B cell (primary cell): ENCODE data around the gene CSF2RB. TPM values are rescaled to one million over a fixed set of nuclear protein-coding genes. Genes with fewer than 3 reads are reported as not detected.

Experiments
- ATAC-seq: fragments of 200-7000 bp; cut with Tn5 transposase; one replicate; pipeline ENCODE4 v1.10.0; 2021; ENCODE audit warnings: low read depth, mild to moderate bottlenecking, moderate number of reproducible peaks, moderate library complexity
- CTCF ChIA-PET: fragments of 350-600 bp; sonication (Branson Sonifier 250); formaldehyde crosslinking; loops from one replicate; lab custom pipeline; 2021; ENCODE audit warnings: antibody characterized with exemption, inconsistent platforms; lab: Charles Lee
- POLR2A ChIA-PET: fragments of 350-600 bp; sonication (Branson Sonifier 250); formaldehyde crosslinking; loops from one replicate; lab custom pipeline; 2021; ENCODE audit warnings: antibody characterized with exemption; lab: Charles Lee
- DNase-seq: peaks from one replicate; pipeline ENCODE4 v3.0.0; 2013
- H2AFZ ChIP-seq: 2 replicates; pipeline ENCODE4 v1.6.1; 2012; ENCODE audit warnings: mild to moderate bottlenecking, low read depth, low read length; ENCODE audit not compliant: insufficient read depth, poor library complexity, severe bottlenecking
- H3K27ac ChIP-seq, 2 donors: 1 replicate in 1 of 2; 2 replicates in 1 of 2; pipeline ENCODE4 v1.5.1; 2012 to 2013; ENCODE audit warnings: low read length in 2 of 2, mild to moderate bottlenecking in 2 of 2, moderate library complexity in 1 of 2
- H3K27me3 ChIP-seq, 4 experiments: fragments of 200-600 bp in 1 of 4; sonication (generic) in 1 of 4; replicated peaks in 1 of 4; 1 replicate in 2 of 4; 2 replicates in 2 of 4; pipeline versions ENCODE4 v1.6.1 to v1.7.0; 2013 to 2016; ENCODE audit warnings: low read length in 3 of 4, mild to moderate bottlenecking in 2 of 4, mixed read lengths in 1 of 4, moderate library complexity in 1 of 4; ENCODE audit not compliant: insufficient read depth in 4 of 4, control insufficient read depth in 3 of 4; ENCODE audit errors: control extremely low read depth in 1 of 4
- H3K36me3 ChIP-seq, 2 experiments: replicated peaks in 1 of 2; 1 replicate in 1 of 2; 2 replicates in 1 of 2; pipeline versions ENCODE4 v1.6.1 to v1.7.1; 2013; ENCODE audit warnings: low read length in 1 of 2; ENCODE audit not compliant: insufficient read depth in 2 of 2, control insufficient read depth in 1 of 2; ENCODE audit errors: control extremely low read depth in 1 of 2, extremely low read depth in 1 of 2
- H3K4me1 ChIP-seq, 2 donors: fragments of 200-600 bp in 1 of 2; sonication (generic) in 1 of 2; 1 replicate in 1 of 2; 2 replicates in 1 of 2; pipeline versions ENCODE4 v1.5.1 to v1.6.1; 2013 to 2017; ENCODE audit warnings: low read length in 2 of 2; ENCODE audit not compliant: control insufficient read depth in 2 of 2, insufficient read depth in 2 of 2
- H3K4me2 ChIP-seq: replicated peaks from 2 replicates; pipeline ENCODE3; 2012; ENCODE audit warnings: mild to moderate bottlenecking, low read depth, low read length; ENCODE audit not compliant: poor library complexity, severe bottlenecking
- H3K4me3 ChIP-seq, 5 experiments: fragments of 200-600 bp in 1 of 5; sonication (generic) in 1 of 5; 1 replicate in 3 of 5; 2 replicates in 2 of 5; pipeline versions ENCODE4 v1.5.1 to v1.7.0; 2011 to 2016; ENCODE audit warnings: low read length in 4 of 5, mild to moderate bottlenecking in 4 of 5, low read depth in 2 of 5, control low read depth in 1 of 5, moderate library complexity in 1 of 5; ENCODE audit not compliant: insufficient read depth in 1 of 5; ENCODE audit errors: control extremely low read depth in 1 of 5, extremely low read depth in 1 of 5
- H3K79me2 ChIP-seq: fragments of 200-600 bp; sonication (generic); one replicate; pipeline ENCODE4 v1.6.0; 2016; ENCODE audit warnings: low read length; ENCODE audit not compliant: control insufficient read depth, insufficient read depth
- H3K9ac ChIP-seq: fragments of 200-600 bp; sonication (generic); 2 replicates; pipeline ENCODE4 v1.6.1; 2017; ENCODE audit warnings: mild to moderate bottlenecking, low read length, moderate library complexity
- H3K9me3 ChIP-seq, 3 donors: one replicate each; pipeline versions ENCODE4 v1.6.1 to v1.7.1; 2013; ENCODE audit warnings: low read length in 2 of 3; ENCODE audit not compliant: control insufficient read depth in 2 of 3, insufficient read depth in 1 of 3; ENCODE audit errors: control extremely low read depth in 1 of 3
- H4K20me1 ChIP-seq: 2 replicates; pipeline ENCODE4 v1.6.0; 2012; ENCODE audit warnings: mild to moderate bottlenecking, low read length; ENCODE audit not compliant: insufficient read depth, control insufficient read depth, poor library complexity, severe bottlenecking
- H3K27ac Mint-ChIP-seq: one replicate; pipeline ENCODE4 v1.8.0; 2021; ENCODE audit warnings: mixed read lengths
- H3K27me3 Mint-ChIP-seq: one replicate; pipeline ENCODE4 v1.8.0; 2021; ENCODE audit warnings: mixed read lengths
- H3K4me1 Mint-ChIP-seq: one replicate; pipeline ENCODE4 v1.8.0; 2021; ENCODE audit warnings: mixed read lengths
- H3K4me3 Mint-ChIP-seq: one replicate; pipeline ENCODE4 v1.8.0; 2021; ENCODE audit warnings: mixed read lengths
- H3K9me3 Mint-ChIP-seq: one replicate; pipeline ENCODE4 v1.8.0; 2022; ENCODE audit warnings: mixed read lengths; ENCODE audit not compliant: insufficient read depth
- CTCF ChIP-seq: fragments of 200-600 bp; IDR thresholded peaks from one replicate; pipeline ENCODE4 v1.8.0; 2022; ENCODE audit warnings: antibody characterized with exemption, mild to moderate bottlenecking
- EZH2 ChIP-seq: IDR thresholded peaks from 2 replicates; pipeline ENCODE4 v1.6.1; 2012; ENCODE audit warnings: borderline replicate concordance, low read depth, mild to moderate bottlenecking, moderate library complexity, low read length; ENCODE audit not compliant: insufficient read depth, poor library complexity, severe bottlenecking
- WGBS: methylation state at CpG from one replicate; pipeline ENCODE4 v1.1.5; 2013; ENCODE audit warnings: missing lambda C conversion rate; ENCODE audit not compliant: insufficient coverage; 5-methylcytosine and 5-hydroxymethylcytosine counted together
- intact Hi-C: fragments of 100-400 bp; cut with micrococcal nuclease; formaldehyde crosslinking; loops from one replicate; pipeline ENCODE4 v1.10.0; 2022
- polyA plus RNA-seq: library from polyadenylated mRNA; depleted of rRNA; stranded (reverse); fragments of >200 nt; gene quantifications from 2 replicates; pipeline ENCODE4 v1.2.3, GENCODE V29; 2012
- total RNA-seq, 2 donors: library from RNA; stranded (reverse); fragments of 120-200 nt in 1 of 2; gene quantifications; 1 replicate in 1 of 2; 2 replicates in 1 of 2; pipeline versions ENCODE4 v1.2.3 to v1.2.4, GENCODE V29; 2013 to 2022

CSF2RB gene
- total and polyA plus RNA-seq, 2 donors (not counting 1 experiment from before 2014, with no cell fraction given): 22.0 to 39.7 TPM

- H3K79me2 ChIP-seq: peaks cover 18% of the 10 kb centered on the region
- intact Hi-C loops: no loop called here
- no peak overlapping the region for H3K4me3 ChIP-seq
- Mint-ChIP-seq H3K27me3 (no peaks in the 10 kb centered on the region), H3K4me3 (no peak overlapping the region), H3K4me1 (peaks cover 19% of the 10 kb centered on the region), H3K9me3 (no peaks in the 10 kb centered on the region), H3K27ac (no peak overlapping the region)
- no peaks in the 10 kb centered on the region for H3K9me3 ChIP-seq
- TF ChIP-seq EZH2 (no peak), CTCF (no peak)
- H2AFZ ChIP-seq: no peak overlapping the region
- no peaks in the 10 kb centered on the region for H3K27me3 ChIP-seq
- H3K4me2 ChIP-seq: no peak overlapping the region
- H4K20me1 ChIP-seq: peaks cover 7% of the 10 kb centered on the region
- no peak for DNase-seq
- POLR2A ChIA-PET: no interaction called here
- CTCF ChIA-PET: interaction anchor here (2.5 kb wide), 1 partner anchor 12 kb away, joined by 11 read pairs; no protein-coding TSS in a partner anchor
- no peak overlapping the region for H3K27ac ChIP-seq
- 100% methylated on average over 2 of the region's 5 CpGs for WGBS
- H3K4me1 ChIP-seq: peaks cover 0 to 12% of the 10 kb centered on the region in 2 donors
- no peak for ATAC-seq
- H3K36me3 ChIP-seq: peaks cover 0 to 92% of the 10 kb centered on the region in 2 experiments
- H3K9ac ChIP-seq: no peak overlapping the region
These were observed 44.8 kb upstream of the CSF2RB start for GRCh38 chr22:36868546-36869181.

GRCh38 chr22:36870250-36870649 is 43.2 kb upstream of the CSF2RB start:
- no peak overlapping the region for H3K27ac ChIP-seq
- ATAC-seq (no peak), DNase-seq (no peak)
- WGBS: 99% methylated on average over 14 of the region's 14 CpGs
- peaks cover 6% of the 10 kb centered on the region for H3K79me2 ChIP-seq
- no peak overlapping the region for H2AFZ ChIP-seq
- Mint-ChIP-seq H3K27me3 (no peaks in the 10 kb centered on the region), H3K27ac (no peak overlapping the region), H3K4me1 (peaks cover 12% of the 10 kb centered on the region), H3K9me3 (no peaks in the 10 kb centered on the region), H3K4me3 (no peak overlapping the region)
- no peaks in the 10 kb centered on the region for H3K27me3 ChIP-seq
- POLR2A ChIA-PET: no interaction called here
- H3K9ac ChIP-seq: no peak overlapping the region
- no peak for TF ChIP-seq CTCF
- no peak for TF ChIP-seq EZH2
- H4K20me1 ChIP-seq: no peaks in the 10 kb centered on the region
- no peaks in the 10 kb centered on the region for H3K9me3 ChIP-seq
- H3K4me1 ChIP-seq: peaks cover 0 to 6% of the 10 kb centered on the region in 2 donors
- intact Hi-C loops: no loop called here
- CTCF ChIA-PET: interaction anchor here (2.5 kb wide), 1 partner anchor 14 kb away, joined by 11 read pairs; no protein-coding TSS in a partner anchor
- peaks cover 0 to 91% of the 10 kb centered on the region in 2 experiments for H3K36me3 ChIP-seq
- no peak overlapping the region for H3K4me2 ChIP-seq
- no peak overlapping the region for H3K4me3 ChIP-seq
